K562 (cell line): ENCODE data around the gene HIRIP3. TPM values are rescaled to one million over a fixed set of nuclear protein-coding genes. Genes with fewer than 3 reads are reported as not detected.

Experiments
- ATAC-seq: fragments of 200-7000 bp; cut with Tn5 transposase; 3 replicates; pipeline ENCODE4 v1.9.1; 2020; ENCODE audit warnings: moderate library complexity
- BruUV-seq: library from RNA; stranded (reverse); fragments of 400-500 nt; replicated peaks from 2 replicates; lab custom pipeline; 2021; lab: Mats Ljungman, UMichigan
- CTCF ChIA-PET: fragments of 300-600 bp; formaldehyde crosslinking; extraction: SDS; loops from one replicate; lab custom pipeline; 2021; ENCODE audit warnings: low intra/inter-chr PET ratio; lab: Yijun Ruan, JAX
- POLR2A ChIA-PET: fragments of 300-600, 350-650 bp; sonication (Branson Sonifier 250); formaldehyde crosslinking; extraction: SDS; loops from one replicate; lab custom pipeline; 2021; ENCODE audit warnings: antibody characterized with exemption, inconsistent platforms; lab: Yijun Ruan, JAX
- DNase-seq, 4 experiments: peaks; one replicate each; pipeline versions ENCODE4 v3.0.0 to v3.0.0-alpha.2; 2011 to 2018; ENCODE audit warnings: low spot score in 3 of 4, mixed read lengths in 3 of 4; ENCODE audit errors: extremely low read depth in 1 of 4
- FAIRE-seq: peaks from 2 replicates; lab custom pipeline; 2011; peaks lifted over from hg19 to GRCh38; lab: Jason Lieb, UNC
- H2AFZ ChIP-seq: 2 replicates; pipeline ENCODE4 v1.6.0; 2011; ENCODE audit warnings: low read depth, low read length, control low read depth, inconsistent platforms
- H3K27ac ChIP-seq: fragments of 200-600 bp; 3 replicates; pipeline ENCODE4 v1.8.0; 2011; ENCODE audit warnings: low read depth, mild to moderate bottlenecking, control low read depth, inconsistent platforms, low read length, moderate library complexity, mixed read lengths; ENCODE audit errors: extremely low read depth
- H3K27me3 ChIP-seq, 2 experiments: fragments of 300-600 bp in 1 of 2; 2 replicates in 1 of 2; 3 replicates in 1 of 2; pipeline versions ENCODE4 v1.6.0 to v1.8.0; 2011; ENCODE audit warnings: inconsistent platforms in 2 of 2, low read length in 2 of 2, mild to moderate bottlenecking in 1 of 2, mixed read lengths in 1 of 2, moderate library complexity in 1 of 2; ENCODE audit not compliant: control insufficient read depth in 2 of 2, insufficient read depth in 2 of 2
- H3K36me3 ChIP-seq: fragments of 300-600 bp; 3 replicates; pipeline ENCODE4 v1.8.0; 2011; ENCODE audit warnings: mild to moderate bottlenecking, low read length, inconsistent platforms; ENCODE audit not compliant: control insufficient read depth, insufficient read depth
- H3K4me1 ChIP-seq, 2 experiments: fragments of 200-600 bp in 1 of 2; replicated peaks in 1 of 2; 2 replicates in 1 of 2; 3 replicates in 1 of 2; pipeline versions ENCODE4 v1.5.1 to v1.8.0; 2011; ENCODE audit warnings: inconsistent platforms in 2 of 2, low read length in 2 of 2, mild to moderate bottlenecking in 1 of 2, mixed read lengths in 1 of 2, moderate library complexity in 1 of 2; ENCODE audit not compliant: control insufficient read depth in 2 of 2, insufficient read depth in 2 of 2
- H3K4me2 ChIP-seq: 2 replicates; pipeline ENCODE4 v1.6.1; 2011; ENCODE audit warnings: low read length, control low read depth, inconsistent platforms, mixed read lengths; ENCODE audit not compliant: insufficient read depth
- H3K4me3 ChIP-seq: fragments of 200-600 bp; sonication (generic), shearing (Covaris generic); 2 replicates; pipeline ENCODE4 v1.5.1; 2016; ENCODE audit warnings: control low read depth, inconsistent platforms
- H3K79me2 ChIP-seq: fragments of 200-600 bp; 3 replicates; pipeline ENCODE4 v1.8.0; 2011; ENCODE audit warnings: low read length, inconsistent platforms; ENCODE audit not compliant: control insufficient read depth, insufficient read depth
- H3K9ac ChIP-seq, 2 experiments: 2 replicates each; pipeline versions ENCODE4 v1.6.0 to v1.6.1; 2011; ENCODE audit warnings: low read depth in 2 of 2, low read length in 2 of 2, control low read depth in 1 of 2, inconsistent platforms in 1 of 2, mild to moderate bottlenecking in 1 of 2, mixed read lengths in 1 of 2; ENCODE audit not compliant: insufficient read depth in 1 of 2
- H3K9me1 ChIP-seq: one replicate; pipeline ENCODE4 v1.6.0; 2011; ENCODE audit warnings: inconsistent platforms, mild to moderate bottlenecking, low read length, moderate library complexity; ENCODE audit not compliant: control insufficient read depth, insufficient read depth
- H3K9me3 ChIP-seq: replicated peaks from 2 replicates; pipeline ENCODE4 v1.5.1; 2011; ENCODE audit warnings: low read depth, low read length, inconsistent platforms; ENCODE audit not compliant: control insufficient read depth, insufficient read depth
- H4K20me1 ChIP-seq: replicated peaks from 2 replicates; pipeline ENCODE4 v1.6.1; 2011; ENCODE audit warnings: low read length, inconsistent platforms, mixed read lengths; ENCODE audit not compliant: control insufficient read depth, insufficient read depth
- CHD4 ChIP-seq: fragments of 200-600 bp; sonication (generic); IDR thresholded peaks from 3 replicates; pipeline ENCODE4 v1.6.1; 2012; ENCODE audit warnings: low read depth, mild to moderate bottlenecking, mixed read lengths, low read length, inconsistent platforms; ENCODE audit not compliant: insufficient read depth, insufficient replicate concordance, poor library complexity, severe bottlenecking
- DIDO1 ChIP-seq: fragments of 450-650 bp; IDR thresholded peaks from 2 replicates; pipeline ENCODE4 v1.6.1; 2016; ENCODE audit warnings: low read depth, missing biosample characterization, missing genetic modification characterization
- ETV1 ChIP-seq: fragments of 450-650 bp; conservative IDR thresholded peaks from 2 replicates; pipeline ENCODE4 v1.6.1; 2016; ENCODE audit warnings: missing genetic modification characterization, control low read depth, low read depth, missing compliant biosample characterization
- HBP1 ChIP-seq: fragments of 450-650 bp; formaldehyde crosslinking; IDR thresholded peaks from 2 replicates; pipeline ENCODE4 v1.4.0; 2022; ENCODE audit warnings: missing genetic modification characterization
- KDM5B ChIP-seq: fragments of 200-600 bp; sonication (generic); IDR thresholded peaks from 2 replicates; pipeline ENCODE4 v1.6.1; 2012; ENCODE audit warnings: low read depth, mild to moderate bottlenecking, moderate library complexity, low read length, control low read depth, inconsistent platforms; ENCODE audit not compliant: insufficient replicate concordance
- MYNN ChIP-seq, 2 experiments: sonication (generic); formaldehyde crosslinking in 1 of 2; IDR thresholded peaks; 2 replicates each; pipeline versions ENCODE4 v1.5.0 to v1.6.1; 2016 to 2020; ENCODE audit warnings: antibody characterized with exemption in 1 of 2, missing genetic modification reagents in 1 of 2
- POLR2G ChIP-seq: fragments of 200-400 bp; formaldehyde crosslinking; IDR thresholded peaks from 2 replicates; pipeline ENCODE4 v1.6.1; 2017; ENCODE audit warnings: low read depth, mild to moderate bottlenecking, antibody characterized with exemption, low read length, moderate library complexity
- RBM14 ChIP-seq: fragments of 200-400 bp; formaldehyde crosslinking; IDR thresholded peaks from 2 replicates; pipeline ENCODE4 v1.6.1; 2018; ENCODE audit warnings: low read depth, mild to moderate bottlenecking, low read length, moderate library complexity, borderline replicate concordance; ENCODE audit not compliant: insufficient read depth
- THAP12 ChIP-seq: fragments of 250-450 bp; sonication (Bioruptor Pico); IDR thresholded peaks from 2 replicates; pipeline ENCODE4 v1.9.0; 2021; ENCODE audit warnings: mild to moderate bottlenecking, inconsistent platforms
- THAP7 ChIP-seq: fragments of 250-450 bp; sonication (Bioruptor Pico); IDR thresholded peaks from 2 replicates; pipeline ENCODE4 v1.5.0; 2021
- ZBTB26 ChIP-seq: fragments of 450-650 bp; formaldehyde crosslinking; IDR thresholded peaks from 2 replicates; pipeline ENCODE4 v1.4.0; 2022; ENCODE audit warnings: missing genetic modification characterization
- ZNF184 ChIP-seq: sonication (generic); formaldehyde crosslinking; IDR thresholded peaks from 2 replicates; pipeline ENCODE4 v1.5.0; 2020; ENCODE audit warnings: missing genetic modification reagents
- ZNF197 ChIP-seq: fragments of 200-800 bp; sonication (Bioruptor generic); IDR thresholded peaks from 2 replicates; pipeline ENCODE4 v1.6.1; 2016; ENCODE audit warnings: low read depth, missing genetic modification characterization, missing compliant biosample characterization
- ZNF431 ChIP-seq: sonication (generic); formaldehyde crosslinking; IDR thresholded peaks from 2 replicates; pipeline ENCODE4 v1.8.0; 2022; ENCODE audit warnings: mild to moderate bottlenecking, missing genetic modification reagents
- ZNF79 ChIP-seq: fragments of 250-450 bp; sonication (Bioruptor Pico); IDR thresholded peaks from 2 replicates; pipeline ENCODE4 v1.4.0; 2020; ENCODE audit warnings: low read depth, mild to moderate bottlenecking, moderate library complexity
- WGBS: fragments of 100-300 bp; shearing (Covaris generic); methylation state at CpG from one replicate; pipeline ENCODE4 v1.1.6; 2016; ENCODE audit warnings: low coverage, mixed read lengths; ENCODE audit not compliant: insufficient coverage; ENCODE audit errors: missing lambda C conversion rate; 5-methylcytosine and 5-hydroxymethylcytosine counted together
- in situ Hi-C: fragments of 300-500 bp; cut with MboI; formaldehyde crosslinking; loops from 4 replicates; pipeline ENCODE4 v1.15.0; 2018; ENCODE audit warnings: inconsistent platforms, mixed read lengths
- intact Hi-C: fragments of 100-400 bp; cut with micrococcal nuclease; formaldehyde crosslinking; loops from 2 replicates; pipeline ENCODE4 v1.14.2; 2022
- polyA plus RNA-seq, 8 experiments: library from polyadenylated mRNA; depleted of rRNA in 4 of 8; stranded (reverse) in 5 of 8; unstranded in 3 of 8; fragments of >200 nt; fragmentation: Nextera tagmentation in 2 of 8; fragmentation: Illumina TruSeq in 1 of 8; extraction: Ambion mirVana in 2 of 8; extraction: Trizol in 1 of 8; gene quantifications; 2 replicates each; pipeline versions ENCODE4 v1.2.1 to v1.2.3, GENCODE V29; 2011 to 2014; ENCODE audit warnings: inconsistent platforms in 1 of 8, missing spikeins in 1 of 8
- total RNA-seq, 7 experiments: library from RNA; depleted of rRNA in 6 of 7; stranded (reverse); fragments of >200 nt in 6 of 7; fragmentation: Illumina TruSeq in 2 of 7; extraction: Trizol in 2 of 7; gene quantifications; 2 replicates each; pipeline versions ENCODE4 v1.2.1 to v1.2.3, GENCODE V29; 2011 to 2021; ENCODE audit warnings: low replicate concordance in 1 of 7

Gene HIRIP3
- total and polyA plus RNA-seq, 9 of the 15 experiments (the other 6 are each of a cell fraction or from before 2014, with no cell fraction given) = 3.3 to 38.2 (median 18.2) TPM

GRCh38 chr16:29991571-29991904, 3.9 kb downstream of the HIRIP3 start:
- in situ Hi-C loops = no loop called here
- intact Hi-C loops = no loop called here
- DNase-seq (no peak), ATAC-seq (no peak), FAIRE-seq (no peak)
- ChIA-PET CTCF (no interaction called here), POLR2A (interaction anchor here (0.6 to 4.2 kb wide), 3 partner anchors 14 to 356 kb away, joined by 3 to 20 read pairs (median 6); no protein-coding TSS in a partner anchor)
- Histone ChIP-seq H3K9ac (peak overlapping the region in 1 of 2 experiments; percentile 53; a peak in 2 of 4 replicates), H3K79me2 (peaks cover 8% of the 10 kb centered on the region), H3K9me1 (no peaks in the 10 kb centered on the region), H3K36me3 (peaks cover 71% of the 10 kb centered on the region; the same call in 2 of the 3 replicates), H3K27ac (no peak overlapping the region), H3K4me3 (no peak overlapping the region), H3K9me3 (no peaks in the 10 kb centered on the region), H3K27me3 (no peaks in the 10 kb centered on the region), H3K4me2 (no peak overlapping the region), H4K20me1 (no peaks in the 10 kb centered on the region), H3K4me1 (peaks cover 10 to 54% of the 10 kb centered on the region in 2 experiments; a peak in 4 of 5 replicates), H2AFZ (no peak overlapping the region)
- 94% methylated on average over 3 of the region's 5 CpGs for WGBS
- no TSS peak for BruUV-seq
- TF ChIP-seq THAP12 (CRISPR knock-in tag) (no peak), CHD4 (no peak), POLR2G (0 out of 2 replicates have a peak, but pooled peaks have one; percentile 18), KDM5B (no peak), HBP1 (CRISPR knock-in tag) (no peak), ETV1 (tag) (no peak), THAP7 (CRISPR knock-in tag) (no peak), MYNN (IDR thresholded peaks at IDR 0.05) (0 out of 2 replicates have a peak, but pooled peaks have one; percentile 29), MYNN (CRISPR knock-in tag; IDR thresholded peaks at IDR 0.05) (no peak), DIDO1 (tag) (no peak), ZNF184 (CRISPR knock-in tag) (no peak), ZBTB26 (CRISPR knock-in tag) (no peak), ZNF197 (CRISPR knock-in tag) (no peak), ZNF79 (CRISPR knock-in tag) (no peak), ZNF431 (CRISPR knock-in tag) (no peak), RBM14 (no peak)
